ENCODE results near the gene RABEP1. TPM values are rescaled to one million over a fixed set of nuclear protein-coding genes. Genes with fewer than 3 reads are reported as not detected.

RABEP1 gene, protein sequence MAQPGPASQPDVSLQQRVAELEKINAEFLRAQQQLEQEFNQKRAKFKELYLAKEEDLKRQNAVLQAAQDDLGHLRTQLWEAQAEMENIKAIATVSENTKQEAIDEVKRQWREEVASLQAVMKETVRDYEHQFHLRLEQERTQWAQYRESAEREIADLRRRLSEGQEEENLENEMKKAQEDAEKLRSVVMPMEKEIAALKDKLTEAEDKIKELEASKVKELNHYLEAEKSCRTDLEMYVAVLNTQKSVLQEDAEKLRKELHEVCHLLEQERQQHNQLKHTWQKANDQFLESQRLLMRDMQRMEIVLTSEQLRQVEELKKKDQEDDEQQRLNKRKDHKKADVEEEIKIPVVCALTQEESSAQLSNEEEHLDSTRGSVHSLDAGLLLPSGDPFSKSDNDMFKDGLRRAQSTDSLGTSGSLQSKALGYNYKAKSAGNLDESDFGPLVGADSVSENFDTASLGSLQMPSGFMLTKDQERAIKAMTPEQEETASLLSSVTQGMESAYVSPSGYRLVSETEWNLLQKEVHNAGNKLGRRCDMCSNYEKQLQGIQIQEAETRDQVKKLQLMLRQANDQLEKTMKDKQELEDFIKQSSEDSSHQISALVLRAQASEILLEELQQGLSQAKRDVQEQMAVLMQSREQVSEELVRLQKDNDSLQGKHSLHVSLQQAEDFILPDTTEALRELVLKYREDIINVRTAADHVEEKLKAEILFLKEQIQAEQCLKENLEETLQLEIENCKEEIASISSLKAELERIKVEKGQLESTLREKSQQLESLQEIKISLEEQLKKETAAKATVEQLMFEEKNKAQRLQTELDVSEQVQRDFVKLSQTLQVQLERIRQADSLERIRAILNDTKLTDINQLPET
- total RNA-seq: 36.6 and 48.6 TPM in 2 replicates

DNA sequence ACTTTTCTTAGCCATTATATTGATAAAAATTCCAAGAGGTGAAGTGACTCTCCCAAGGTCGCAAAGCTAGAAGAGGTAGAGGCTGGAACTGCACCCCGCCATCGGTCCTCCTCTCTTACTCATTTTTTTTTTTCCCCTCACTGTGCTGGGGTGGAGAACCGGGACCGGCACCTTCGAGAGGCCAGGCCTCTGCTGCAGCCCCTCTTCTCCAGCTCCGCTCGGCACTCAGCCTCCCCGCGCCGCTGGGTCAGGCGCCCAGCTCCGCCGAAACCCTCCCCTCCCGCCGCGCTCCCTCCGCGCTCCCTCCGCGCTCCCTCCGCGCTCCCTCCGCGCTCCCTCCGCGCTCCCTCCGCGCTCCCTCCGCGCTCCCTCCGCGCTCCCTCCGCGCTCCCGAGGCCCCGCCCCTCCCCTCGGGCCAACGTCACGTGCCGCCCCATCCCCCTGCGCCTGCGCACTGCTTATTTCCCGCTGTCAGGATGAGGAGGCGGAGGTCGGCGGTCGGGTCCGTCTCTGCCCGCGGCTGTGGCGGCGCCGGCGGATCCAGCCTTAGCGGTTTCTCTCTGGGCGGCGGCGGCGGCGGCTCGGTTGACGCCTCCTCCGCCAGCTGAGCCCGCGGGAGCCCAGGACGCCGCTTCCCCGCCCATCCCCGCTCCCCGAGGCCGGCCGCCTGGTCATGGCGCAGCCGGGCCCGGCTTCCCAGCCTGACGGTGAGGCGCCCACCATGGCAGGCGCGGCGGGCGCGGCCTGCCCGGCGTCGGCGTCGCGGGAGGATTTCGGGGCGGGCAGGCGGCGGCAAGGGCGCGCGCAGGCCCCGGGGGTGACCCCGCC is at the start of gene RABEP1:
RABEP1 (plus strand) TSS at position 471 of the 828 bp plus-strand sequence; CDS start at position 674, 203 bp downstream.

DNA sequence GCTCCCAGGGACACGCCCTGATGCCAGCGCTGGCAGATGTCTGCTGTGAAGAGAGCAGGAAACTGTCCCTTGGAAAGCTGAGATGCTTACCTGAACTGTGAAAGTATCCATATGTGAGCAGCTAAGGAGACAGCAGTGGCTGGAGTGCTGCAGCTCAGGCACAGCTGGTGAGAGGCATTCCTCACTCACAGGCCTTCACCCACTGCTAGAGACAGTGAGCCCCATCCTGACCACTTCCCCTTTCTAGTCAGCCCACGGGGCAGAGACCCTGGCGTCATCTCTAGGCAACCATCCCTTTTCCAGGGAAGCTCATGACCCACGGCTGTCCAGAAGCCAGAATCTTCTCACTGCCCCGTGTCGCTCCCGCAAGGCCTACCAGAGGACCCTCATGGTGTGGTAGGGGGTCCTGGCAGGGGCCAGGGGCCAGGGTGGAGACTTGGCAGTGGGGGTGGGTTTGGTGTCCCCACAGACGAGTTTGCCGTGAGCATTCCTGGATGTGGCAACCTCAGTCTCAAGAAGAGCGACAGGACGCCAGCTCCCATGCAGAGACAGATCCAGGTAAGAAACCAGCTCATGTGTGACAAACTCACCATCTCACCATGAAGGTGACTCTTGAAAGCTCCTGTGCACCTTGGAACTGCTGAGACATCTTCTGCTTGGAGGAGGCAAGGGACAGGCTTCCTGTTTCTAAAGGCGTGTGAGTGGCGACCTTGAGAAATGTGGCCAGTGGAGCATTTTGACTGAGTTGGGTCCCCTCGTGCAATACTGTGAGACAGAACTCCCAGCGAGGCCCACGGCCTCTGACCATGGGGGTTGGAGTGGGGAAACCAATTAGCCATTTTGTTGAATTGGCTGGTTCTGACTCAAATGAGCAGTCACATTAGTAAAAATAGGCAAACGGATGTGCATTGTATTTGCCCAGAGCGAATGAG is 47.2 kb upstream of the RABEP1 start, which contains the start of gene SCIMP:
SCIMP (minus strand) TSS at position 216 of the 932 bp plus-strand sequence; CDS start at position 111, 105 bp downstream.

DNA sequence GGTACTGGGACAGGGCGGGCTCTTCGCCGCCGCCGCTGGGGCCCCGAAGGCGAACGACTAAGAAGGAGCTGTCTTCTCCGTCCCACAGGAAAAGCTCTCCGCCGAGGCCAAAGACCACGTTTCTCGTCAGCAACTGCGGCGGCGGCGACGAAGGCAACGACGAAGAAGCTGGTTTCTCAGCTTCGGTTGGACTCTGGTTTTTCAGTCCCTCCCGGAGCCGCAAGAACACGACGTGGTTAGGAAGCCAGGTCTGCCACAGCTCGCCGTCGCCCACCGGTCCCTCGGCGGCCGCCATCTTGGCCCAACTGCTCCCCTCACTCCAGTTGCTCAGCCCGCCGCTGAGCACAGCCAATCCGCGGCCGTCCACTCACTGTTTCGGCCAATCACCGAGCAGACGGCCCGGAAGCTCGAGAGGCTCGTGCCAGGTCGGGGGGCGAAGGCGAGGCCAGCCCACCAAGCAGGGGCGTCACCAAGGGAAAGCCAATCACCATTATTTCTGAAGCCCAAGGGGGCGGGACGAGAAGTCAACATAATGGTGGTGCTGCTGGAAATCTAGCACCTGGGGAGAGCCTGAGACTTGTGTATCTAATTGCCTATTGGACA is 137.4 kb downstream of the RABEP1 start, which contains the start of gene NUP88:
NUP88 (minus strand) TSS at position 307 of the 603 bp plus-strand sequence; CDS start at position 295, 12 bp downstream.

DNA sequence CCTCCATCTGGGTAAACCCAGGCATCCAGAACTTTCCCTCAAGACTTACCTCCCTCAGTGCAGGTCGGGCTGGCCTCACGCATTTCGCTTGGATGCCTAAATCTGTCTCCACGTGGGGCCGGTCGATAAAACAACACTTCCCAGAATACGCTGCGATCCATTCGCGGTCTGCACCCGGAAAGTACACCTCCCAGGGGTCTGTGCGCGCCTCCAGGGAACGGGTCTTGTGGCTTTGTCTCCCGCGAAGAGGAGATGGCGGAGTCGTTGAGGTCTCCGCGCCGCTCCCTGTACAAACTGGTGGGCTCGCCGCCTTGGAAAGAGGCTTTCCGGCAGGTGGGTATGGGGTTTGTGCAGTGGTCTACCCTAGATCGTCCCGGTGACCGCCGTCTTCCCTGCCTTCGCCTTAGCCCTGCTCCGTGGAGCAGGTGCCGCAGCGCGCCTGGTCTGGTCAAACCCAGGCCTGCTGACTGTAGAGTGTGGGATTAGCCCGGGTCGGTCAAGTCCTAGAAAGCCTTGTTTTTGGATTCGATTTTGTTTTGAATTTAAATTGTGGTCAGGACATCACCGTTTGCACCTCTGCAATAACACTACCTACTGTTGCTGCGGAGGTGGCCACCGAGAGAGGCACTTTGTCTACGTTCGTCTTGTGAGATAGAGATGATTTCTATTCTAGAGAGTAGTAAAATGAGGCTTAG is 138.0 kb downstream of the RABEP1 start, which contains the start of gene RPAIN:
RPAIN (plus strand) TSS at position 224 of the 695 bp plus-strand sequence; CDS start at position 253, 29 bp downstream.

Other genes starting within 250 kb of the RABEP1 start
- gene SLC52A1, start 246.9 kb upstream of the RABEP1 start, total RNA-seq: under 0.01 and 0.17 TPM in 2 replicates
- 0.65 and 1.6 TPM in 2 replicates for gene ZFP3, start 203.8 kb upstream of the RABEP1 start, total RNA-seq
- gene ZNF232, start 170.4 kb upstream of the RABEP1 start, total RNA-seq: 4.1 and 4.9 TPM in 2 replicates
- not detected in 2 replicates for gene USP6, start 166.3 kb upstream of the RABEP1 start, total RNA-seq
- 1.7 and 4.2 TPM in 2 replicates for gene ZNF594, start 90.4 kb upstream of the RABEP1 start, total RNA-seq
- not detected in 2 replicates for gene SCIMP, start 47.4 kb upstream of the RABEP1 start, total RNA-seq
- gene NUP88, start 137.4 kb downstream of the RABEP1 start, total RNA-seq: 72.6 and 78.9 TPM in 2 replicates
- 43.2 and 47.0 TPM in 2 replicates for gene RPAIN, start 137.9 kb downstream of the RABEP1 start, total RNA-seq
- gene C1QBP, start 156.9 kb downstream of the RABEP1 start, total RNA-seq: 181 and 261 TPM in 2 replicates
- gene DHX33, start 186.7 kb downstream of the RABEP1 start, total RNA-seq: 7.9 and 12.3 TPM in 2 replicates
- gene DERL2, start 203.9 kb downstream of the RABEP1 start, total RNA-seq: 21.3 and 32.7 TPM in 2 replicates
- gene MIS12, start 204.3 kb downstream of the RABEP1 start, total RNA-seq: 15.7 and 19.2 TPM in 2 replicates